HG03097 (cell line): ENCODE measurements around the gene CLPTM1L.

Experiments used
- ATAC-seq: cut with Tn5 transposase; IDR thresholded peaks from one replicate; pipeline ENCODE4 v1.9.1; 2021; ENCODE audit not compliant: unreplicated experiment, low FRiP score

The CLPTM1L gene

DNA sequence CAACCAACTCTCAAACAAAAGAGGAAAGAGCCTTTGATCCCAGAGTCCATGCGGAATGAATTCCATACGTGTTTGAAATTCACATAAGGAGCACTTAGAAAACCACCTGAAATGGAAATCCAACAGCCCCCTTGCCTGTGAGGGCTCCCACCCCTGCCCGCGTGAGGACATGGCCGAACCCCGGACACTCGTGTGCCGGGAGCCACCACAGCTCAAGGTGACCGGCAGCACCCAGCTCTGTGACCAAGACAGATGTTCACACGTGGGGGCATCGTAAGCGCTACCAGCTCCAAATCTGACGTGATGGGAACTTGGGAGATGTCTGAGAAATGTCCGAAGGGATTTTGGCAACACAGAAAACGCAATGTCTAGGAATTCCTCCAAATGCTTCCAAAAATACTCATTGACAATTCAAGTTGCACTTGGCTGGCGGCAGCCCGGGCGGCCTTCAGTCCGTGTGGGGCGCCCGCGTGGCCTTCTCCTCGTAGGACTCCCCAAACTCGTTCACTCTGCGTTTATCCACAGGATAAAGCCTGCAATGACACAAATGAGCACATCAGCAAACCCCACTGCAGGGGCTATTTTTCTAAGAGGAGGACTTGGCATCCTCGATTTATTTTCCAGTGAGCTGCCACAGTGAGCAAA lies 26.9 kb downstream of the CLPTM1L start:
- ATAC-seq = no peak

DNA sequence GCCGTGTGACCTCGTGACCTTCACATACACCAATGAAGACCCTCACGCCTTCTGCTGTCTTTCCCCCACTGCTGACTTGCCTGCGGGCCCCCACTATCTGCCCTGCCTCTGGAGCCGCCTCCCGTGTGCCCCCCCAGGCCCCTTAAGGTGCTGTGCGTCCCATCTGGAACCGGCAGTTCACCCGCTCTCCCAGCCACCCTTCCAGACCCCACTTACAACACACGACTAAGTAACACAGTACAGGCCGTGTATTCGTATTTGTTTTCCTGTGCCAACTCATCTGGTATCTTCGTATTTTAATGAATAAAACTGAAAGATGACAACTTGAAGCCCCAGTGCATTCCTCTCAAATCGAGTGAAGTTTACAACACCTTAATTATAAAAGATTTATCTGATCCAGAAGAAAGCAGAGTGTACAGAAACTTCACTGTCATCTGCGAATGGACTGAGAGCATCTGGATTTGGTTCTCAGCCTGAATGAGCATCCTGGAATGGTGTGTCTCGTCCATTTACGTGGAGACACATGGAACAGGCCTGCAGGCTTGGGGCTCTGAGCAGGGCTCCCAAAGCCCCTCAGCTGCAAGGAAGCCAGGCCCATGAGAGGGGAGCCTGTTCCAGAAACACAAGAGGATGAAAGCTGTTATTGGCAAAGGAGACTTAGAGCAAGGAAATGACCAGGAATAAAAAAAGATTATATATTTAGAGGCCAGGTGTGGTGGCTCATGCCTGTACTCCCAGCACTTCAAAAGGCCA lies 28.1 kb downstream of the CLPTM1L start:
- ATAC-seq = no peak

DNA sequence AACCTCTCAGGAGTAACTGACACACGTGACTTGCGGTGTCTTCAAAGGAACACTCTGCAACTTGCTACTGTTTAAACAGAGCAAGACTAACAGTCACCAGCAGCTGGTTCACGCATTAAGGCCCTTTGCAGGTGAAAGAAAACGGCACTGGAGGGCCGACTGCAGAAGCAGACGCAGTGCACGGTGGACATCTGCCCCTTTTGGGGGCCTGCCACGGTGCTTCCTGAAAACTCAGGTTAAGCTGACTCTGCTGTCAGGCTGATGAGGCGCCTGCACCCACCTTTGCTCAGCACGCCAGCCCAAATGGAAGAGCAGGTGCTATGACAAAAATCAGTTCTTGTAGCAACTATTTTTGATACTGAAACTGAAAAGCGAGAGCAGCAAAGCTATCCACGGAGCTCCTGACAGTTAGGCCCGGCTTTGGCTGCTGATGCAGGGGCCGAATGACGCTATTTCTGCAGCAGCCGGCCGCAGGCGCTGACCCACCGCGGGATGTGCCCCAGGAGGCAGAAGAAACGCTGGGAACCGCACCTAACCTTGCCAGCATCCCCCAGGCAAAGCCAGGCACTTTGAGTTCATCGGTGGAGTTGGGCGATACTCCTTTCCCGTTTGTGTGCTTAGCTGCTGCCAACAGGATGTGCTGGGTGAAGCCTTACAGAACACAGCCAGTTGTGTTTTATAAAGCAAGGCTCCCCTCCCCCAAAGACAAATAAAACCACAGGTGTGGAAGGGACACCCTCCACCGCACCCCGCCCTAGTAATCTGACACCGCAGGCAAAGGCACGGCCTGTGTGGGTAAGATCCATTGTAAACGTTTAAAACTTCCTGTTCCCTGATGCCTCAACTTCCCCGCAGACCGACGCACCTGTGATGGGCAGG lies 29.0 kb downstream of the CLPTM1L start:
- peak; percentile 41 for ATAC-seq

DNA sequence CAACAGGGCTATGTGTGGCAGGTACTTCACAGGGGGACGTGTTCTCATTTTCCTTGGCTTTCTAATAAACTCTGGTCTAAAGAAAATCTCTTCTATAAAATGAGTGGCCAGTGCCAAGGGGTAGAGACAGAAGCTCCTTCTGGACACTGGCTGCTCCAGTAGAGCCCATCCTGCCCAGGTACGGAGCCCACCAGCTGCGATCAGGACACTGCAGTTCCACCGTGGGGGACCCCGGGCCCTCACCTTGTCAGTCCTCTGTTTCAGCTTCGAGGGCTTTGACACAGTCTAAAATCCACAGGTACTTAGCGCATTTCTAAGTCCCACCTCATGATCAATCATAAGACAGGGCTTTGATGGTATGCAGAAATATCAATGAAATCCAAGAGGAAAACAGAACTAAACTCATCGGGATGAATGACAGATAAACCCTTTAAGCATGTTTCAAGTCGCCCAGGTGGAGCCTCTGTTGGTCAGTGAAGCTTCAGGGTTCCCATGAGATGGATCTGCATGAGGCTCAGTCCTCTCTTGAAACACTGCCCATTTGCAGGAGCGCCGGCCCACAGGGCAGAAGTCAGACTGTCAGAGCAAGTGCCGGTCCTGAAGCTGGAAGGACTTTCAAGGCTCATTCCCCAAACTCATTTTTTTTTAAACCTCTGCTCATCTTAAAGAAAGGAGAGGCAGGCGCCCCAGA lies 29.7 kb downstream of the CLPTM1L start:
- ATAC-seq = no peak

DNA sequence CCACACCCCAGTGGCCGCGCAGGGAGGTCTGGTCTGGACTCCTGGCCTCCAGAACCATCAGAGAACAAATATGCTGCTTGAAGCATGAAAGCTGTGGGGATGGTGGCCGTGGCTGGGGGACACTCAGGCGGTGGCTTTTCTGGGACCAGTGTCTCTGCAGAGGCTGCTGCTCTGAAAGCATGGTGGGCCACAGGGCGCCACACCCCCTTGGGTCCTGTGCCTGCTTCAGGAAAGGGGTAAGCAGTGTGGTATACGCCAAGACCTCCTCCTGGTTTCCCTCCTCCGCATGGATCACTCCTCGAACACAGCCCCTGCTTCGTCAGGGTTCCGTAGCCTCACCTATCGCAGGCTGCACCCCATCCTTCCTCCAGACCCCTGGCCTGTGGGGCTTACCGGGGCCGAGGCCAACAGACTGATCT lies 30.3 kb downstream of the CLPTM1L start:
- ATAC-seq = no peak

DNA sequence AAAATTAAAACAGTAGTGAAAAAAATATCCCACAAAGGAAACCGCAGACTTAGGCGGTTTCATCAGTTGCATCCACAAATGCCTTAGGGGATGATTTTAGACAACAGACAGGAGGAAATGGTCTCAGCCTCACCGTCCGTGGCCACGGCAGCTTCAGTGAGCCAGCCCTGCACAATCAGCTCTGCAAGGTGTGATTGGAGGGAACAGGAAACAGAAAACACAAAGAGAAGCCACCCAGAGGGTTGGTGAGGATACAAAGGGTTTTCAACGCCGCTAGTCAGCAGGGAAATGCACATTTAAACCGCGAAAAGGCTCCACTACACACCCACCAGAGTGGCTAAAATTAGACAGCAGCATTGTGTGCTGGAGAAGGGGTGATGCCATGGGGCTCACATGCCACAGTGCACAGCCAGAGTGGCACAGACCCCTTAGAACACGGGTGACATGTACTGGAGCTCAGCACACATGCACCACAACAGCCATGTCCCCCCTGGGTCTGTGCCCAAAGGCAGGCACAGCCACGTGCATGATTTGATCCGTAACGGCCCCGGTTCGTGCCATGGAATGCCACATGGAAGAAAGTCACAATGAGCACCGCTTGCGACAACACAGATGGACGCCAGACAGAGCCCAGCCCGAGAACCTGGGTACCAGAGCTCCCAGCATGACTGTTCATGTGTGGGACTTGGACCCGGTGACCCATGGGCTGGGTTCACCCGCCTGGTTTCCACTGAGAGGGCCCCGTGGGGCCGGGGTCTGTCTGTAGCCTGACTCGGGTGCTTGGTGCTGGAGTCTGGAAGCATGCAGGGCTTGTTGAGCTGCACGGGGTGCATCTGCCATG lies 31.7 kb downstream of the CLPTM1L start:
- ATAC-seq = peak; percentile 82

DNA sequence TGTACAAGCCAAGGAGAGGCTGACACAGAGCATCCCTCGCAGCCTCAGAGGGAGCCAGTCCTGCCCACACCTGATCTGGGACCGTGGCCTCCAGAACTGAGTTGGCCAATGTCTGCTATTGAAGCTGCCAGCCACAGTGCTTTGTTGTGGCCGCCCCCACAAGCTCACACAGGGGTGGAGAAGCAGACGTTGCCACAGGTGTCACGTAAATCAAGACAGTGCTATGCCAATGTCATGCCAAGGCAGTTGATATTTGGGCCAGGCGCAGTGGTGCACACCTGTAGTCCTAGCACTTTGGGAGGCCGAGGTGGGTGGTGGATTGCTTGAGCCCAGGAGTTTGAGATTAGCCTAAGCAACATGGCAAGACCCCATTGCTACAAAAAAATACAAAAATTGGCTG lies 32.7 kb downstream of the CLPTM1L start:
- no peak for ATAC-seq

DNA sequence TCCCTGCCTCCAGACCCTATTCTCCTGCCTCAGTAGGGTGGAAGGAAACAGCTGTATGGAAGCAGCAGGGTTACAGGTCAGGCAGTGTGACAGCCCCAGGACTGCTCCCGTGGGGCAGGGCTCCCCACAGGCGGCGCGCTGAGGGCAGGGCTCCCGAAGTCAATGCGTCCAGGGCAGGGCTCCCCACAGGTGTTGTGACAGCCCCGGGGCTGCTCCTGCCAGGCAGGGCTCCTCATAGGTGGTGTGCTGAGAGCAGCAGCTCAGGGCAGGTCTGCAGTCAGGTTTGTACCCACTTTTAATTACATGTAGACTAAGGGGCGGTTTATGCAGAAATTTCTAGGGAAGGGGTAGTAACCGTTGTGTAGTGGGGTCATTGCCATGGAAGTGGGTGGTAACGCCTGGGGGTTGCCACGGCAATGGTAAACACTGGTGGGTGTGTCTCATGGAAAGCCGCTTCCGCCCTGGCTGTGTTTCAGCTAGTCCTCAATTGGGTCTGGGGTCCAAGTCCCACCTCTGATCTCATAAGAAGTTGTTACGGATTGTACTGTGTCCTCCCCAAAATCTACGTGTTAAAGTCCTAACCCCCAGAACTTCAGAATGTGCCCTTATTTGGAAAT lies 33.4 kb downstream of the CLPTM1L start:
- ATAC-seq = no peak

DNA sequence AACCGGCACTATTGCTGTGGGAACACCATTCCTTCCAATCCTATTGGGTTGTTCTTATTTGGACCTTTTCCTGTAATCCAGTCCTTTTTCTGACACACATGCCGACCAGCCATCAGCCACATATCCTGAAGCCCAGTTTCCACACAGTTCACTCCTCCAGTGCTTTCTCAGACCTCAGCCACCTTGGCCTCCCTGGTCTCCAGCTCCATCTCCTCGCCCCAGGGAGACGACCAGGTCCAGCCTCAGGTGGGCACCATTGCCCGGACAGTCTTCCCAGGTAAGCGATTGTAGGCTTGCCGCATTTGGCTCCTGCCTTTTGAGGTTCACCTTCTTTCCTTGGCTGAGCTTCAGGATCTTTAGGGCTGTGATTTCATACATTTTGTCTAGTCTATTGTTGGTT lies 34.8 kb downstream of the CLPTM1L start:
- no peak for ATAC-seq

DNA sequence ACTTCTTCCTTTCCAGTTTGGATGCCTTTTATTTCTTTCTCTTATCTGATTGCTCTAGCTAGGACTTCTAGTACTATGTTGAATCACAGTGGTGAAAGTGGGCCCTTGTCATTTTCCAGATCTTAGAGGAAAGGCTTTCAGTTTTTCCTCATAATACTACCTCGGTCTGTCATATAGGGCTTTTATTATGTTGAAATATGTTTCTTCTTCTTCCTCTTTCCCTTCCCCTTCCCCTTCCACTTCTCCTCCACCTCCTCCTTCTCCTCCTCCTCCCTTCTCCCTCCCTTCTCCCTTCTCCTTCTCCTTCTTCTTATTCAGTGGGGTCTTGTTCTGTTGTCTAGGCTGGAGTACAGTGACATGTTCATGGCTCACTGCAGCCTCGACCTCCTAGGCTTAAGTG lies 40.9 kb downstream of the CLPTM1L start:
- no peak for ATAC-seq

DNA sequence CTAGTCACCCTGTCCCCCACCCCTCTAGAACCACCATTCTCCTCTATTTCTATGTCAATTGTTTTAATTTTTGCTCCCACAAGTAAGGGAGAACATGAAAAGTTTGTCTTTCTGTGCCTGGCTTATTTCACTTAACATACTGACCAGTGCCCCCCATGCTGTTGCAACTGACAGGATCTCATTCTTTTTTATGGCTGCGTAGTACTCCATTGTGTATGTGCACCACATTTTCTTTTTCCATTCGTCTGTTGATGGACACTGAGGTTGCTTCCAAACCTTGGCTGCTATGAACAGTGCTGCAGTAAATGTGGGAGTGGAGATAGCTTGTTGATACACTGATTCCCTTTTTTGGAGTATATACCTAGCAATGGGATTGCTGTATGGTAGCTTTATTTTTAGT lies 42.6 kb downstream of the CLPTM1L start:
- ATAC-seq = no peak

DNA sequence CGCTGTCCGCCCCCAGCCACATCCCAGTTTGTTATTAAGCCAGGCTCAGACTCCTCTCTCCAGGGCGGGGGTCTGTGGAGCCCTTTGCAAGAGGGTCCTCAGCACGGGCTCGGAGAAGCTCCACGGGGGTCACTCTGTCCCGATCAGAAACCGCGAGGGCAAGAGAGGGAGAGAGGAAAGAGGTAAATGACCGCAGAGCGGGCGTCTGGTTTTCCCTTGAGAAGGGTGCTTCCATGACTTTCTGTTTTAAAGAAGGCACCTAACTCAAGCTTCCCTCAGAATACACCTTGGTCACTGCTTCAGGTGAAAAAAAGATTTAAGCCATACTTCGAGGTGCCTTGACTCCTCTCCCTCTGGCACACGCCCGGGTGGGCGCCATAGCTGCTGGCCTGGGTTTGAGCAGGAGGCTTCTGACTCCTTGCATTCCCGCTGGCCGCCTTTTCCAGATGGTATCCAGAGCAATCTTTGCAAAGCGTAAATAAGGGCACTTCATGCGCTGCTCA lies 44.3 kb downstream of the CLPTM1L start:
- no peak for ATAC-seq

DNA sequence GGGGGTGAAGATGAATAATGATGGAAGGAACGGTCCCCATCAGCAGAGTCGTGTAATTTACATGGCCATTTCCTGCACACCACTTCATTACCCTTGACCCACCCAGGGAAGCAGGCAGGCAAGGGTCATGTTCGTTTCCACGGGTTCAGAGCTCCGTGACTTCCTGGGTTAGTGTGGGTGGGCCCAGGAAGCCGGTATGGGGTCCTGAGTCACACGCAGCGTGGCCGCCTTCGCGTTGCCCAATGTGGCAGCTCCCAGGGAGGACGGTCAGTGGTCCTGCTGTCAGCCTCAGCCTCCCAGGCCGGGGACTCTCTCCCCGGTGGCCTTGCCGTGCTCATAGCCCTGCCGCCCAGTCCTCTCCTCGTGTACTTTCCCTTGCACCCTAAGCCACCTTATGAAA lies 44.9 kb downstream of the CLPTM1L start:
- no peak for ATAC-seq

DNA sequence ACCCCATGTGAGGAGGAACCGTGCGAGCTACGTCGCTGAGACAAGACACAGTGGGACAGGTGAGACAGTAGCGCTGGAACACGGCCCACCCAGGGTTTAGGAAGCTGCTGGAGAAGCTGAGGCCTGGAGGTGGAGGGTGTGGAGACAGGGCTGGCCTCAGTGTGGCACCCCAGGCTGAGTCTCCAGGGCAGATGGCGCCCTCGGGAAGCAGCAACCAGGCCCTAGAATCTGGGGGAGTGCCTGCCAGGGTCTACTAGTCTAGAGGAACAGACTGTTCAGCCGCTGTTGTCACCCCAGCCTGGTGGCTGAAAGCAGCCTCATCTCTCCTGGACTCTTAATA lies 45.4 kb downstream of the CLPTM1L start:
- ATAC-seq = no peak

DNA sequence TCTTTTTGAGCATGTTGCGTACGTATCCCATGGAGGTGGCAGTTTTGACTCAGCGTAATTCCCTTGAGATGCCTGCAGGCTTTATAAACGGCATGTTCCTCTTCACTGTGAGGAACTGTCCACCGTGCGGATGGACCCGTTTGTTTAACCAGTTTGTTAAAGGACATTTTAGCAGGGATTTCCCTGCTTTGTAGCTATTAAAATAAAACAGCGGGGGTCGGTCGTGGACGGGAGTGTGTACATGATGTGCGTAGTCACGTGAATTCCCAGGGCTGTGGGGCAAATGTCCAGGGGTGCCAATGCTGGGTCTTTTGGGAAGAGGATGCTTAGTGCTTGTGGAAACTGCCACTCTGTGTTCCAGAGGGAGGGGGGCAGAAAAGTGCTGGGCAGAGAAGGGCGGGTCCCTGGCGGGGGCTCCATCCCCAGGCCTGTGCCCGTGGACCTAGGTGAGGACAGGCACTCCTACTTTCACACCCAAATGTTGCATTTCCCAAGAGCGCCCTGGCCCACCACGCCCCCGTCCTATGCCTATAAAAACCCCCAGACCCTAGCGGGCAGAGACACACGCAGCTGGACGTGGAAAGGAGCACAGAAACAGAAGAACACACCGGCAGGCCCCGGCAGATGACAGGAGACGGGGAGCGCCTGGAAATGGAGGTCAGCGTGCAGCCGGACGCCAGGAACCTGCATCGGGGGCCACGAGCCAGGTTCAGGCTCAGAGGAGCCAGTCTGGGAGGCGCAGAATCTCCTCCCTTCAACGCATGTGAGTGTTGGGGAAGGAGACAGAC lies 46.0 kb downstream of the CLPTM1L start:
- ATAC-seq = no peak

DNA sequence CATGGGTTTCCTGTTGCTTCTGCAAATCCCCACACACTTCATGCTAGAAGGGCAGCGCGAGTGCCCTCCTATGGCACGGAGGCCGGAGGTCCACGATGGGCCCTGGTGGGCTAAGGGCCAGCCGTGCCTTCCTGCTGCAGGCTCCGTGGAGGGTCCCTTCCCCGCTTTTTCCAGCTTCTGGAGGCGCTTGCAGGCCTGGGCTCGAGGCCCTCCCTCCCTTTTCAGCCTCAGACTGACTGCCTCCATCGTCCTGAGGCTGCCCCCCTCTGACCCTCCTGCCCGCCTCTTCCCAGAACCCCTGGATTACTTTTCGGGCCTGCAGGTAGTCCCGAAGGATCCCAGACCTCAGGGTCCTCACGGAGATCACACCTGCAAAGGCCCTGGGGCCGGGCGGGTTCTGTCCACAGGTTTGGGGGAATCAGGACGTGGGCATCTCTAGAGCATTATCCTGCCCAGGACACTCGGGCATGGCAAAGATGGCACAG lies 46.8 kb downstream of the CLPTM1L start:
- ATAC-seq = no peak

DNA sequence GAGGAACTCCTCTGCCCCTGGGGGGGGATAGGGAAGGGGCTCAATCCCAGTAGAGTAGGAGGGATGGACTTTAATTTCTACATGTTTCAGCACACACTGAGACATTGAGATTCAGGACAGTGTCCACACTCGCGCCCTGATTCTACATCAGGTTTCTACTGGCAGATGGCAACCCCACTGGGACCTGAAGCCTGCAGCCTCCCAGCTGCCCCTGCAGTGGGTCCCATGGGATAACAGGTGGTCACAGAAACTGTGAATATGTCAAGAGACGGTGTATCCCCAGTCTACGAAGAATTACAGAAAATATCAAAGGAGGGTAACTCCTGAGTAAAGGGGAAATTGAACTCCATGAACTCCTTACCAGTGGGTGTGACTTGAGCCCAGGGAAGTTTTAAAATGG lies 47.7 kb downstream of the CLPTM1L start:
- no peak for ATAC-seq

DNA sequence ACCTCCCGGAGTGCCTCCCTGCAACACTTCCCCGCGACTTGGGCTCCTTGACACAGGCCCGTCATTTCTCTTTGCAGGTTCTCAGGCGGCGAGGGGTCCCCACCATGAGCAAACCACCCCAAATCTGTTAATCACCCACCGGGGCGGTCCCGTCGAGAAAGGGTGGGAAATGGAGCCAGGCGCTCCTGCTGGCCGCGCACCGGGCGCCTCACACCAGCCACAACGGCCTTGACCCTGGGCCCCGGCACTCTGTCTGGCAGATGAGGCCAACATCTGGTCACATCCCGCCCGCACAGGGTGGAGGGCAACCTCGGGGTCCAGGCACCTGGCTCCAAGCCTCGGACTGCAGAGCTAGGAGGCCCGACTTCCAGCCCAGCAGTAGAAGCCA lies 49.3 kb downstream of the CLPTM1L start:
- ATAC-seq = no peak
